RWPE2 (cell line): ENCODE data around the gene TRIL.

ENCODE experiments used
- ATAC-seq: fragments of 200-7000 bp; cut with Tn5 transposase; 3 replicates; pipeline ENCODE4 v1.9.1; 2021; ENCODE audit warnings: low read depth
- DNase-seq: peaks from one replicate; pipeline ENCODE4 v3.0.0-alpha.2; 2020; ENCODE audit warnings: low spot score
- H3K27ac ChIP-seq: fragments of 450-650 bp; 2 replicates; pipeline ENCODE4 v1.5.1; 2017; ENCODE audit warnings: mild to moderate bottlenecking; ENCODE audit not compliant: poor library complexity, severe bottlenecking
- H3K27me3 ChIP-seq: fragments of 250-450 bp; sonication (Bioruptor Pico); 2 replicates; pipeline ENCODE4 v1.5.1; 2021; ENCODE audit warnings: mild to moderate bottlenecking, moderate library complexity; ENCODE audit not compliant: insufficient read depth, poor library complexity, severe bottlenecking
- H3K36me3 ChIP-seq: fragments of 250-450 bp; sonication (Bioruptor Pico); 2 replicates; pipeline ENCODE4 v1.5.1; 2020; ENCODE audit warnings: low read depth, mild to moderate bottlenecking, moderate library complexity
- H3K4me1 ChIP-seq: fragments of 250-450 bp; sonication (Bioruptor Pico); 2 replicates; pipeline ENCODE4 v1.5.1; 2021; ENCODE audit warnings: mild to moderate bottlenecking, moderate library complexity; ENCODE audit not compliant: insufficient read depth, poor library complexity, severe bottlenecking
- H3K4me3 ChIP-seq: fragments of 250-450 bp; sonication (Bioruptor Pico); 2 replicates; pipeline ENCODE4 v1.5.1; 2021; ENCODE audit warnings: mild to moderate bottlenecking, moderate library complexity; ENCODE audit not compliant: severe bottlenecking
- H3K9me3 ChIP-seq: fragments of 250-450 bp; sonication (Bioruptor Pico); 2 replicates; pipeline ENCODE4 v1.5.1; 2021; ENCODE audit warnings: mild to moderate bottlenecking, moderate library complexity; ENCODE audit not compliant: severe bottlenecking
- TF ChIP-seq, protein P1 (sequence below): fragments of 450-650 bp; IDR thresholded peaks from one replicate; pipeline ENCODE4 v1.5.1; 2017; ENCODE audit warnings: mild to moderate bottlenecking, moderate library complexity; ENCODE audit not compliant: poor library complexity, severe bottlenecking

The TRIL gene

DNA sequence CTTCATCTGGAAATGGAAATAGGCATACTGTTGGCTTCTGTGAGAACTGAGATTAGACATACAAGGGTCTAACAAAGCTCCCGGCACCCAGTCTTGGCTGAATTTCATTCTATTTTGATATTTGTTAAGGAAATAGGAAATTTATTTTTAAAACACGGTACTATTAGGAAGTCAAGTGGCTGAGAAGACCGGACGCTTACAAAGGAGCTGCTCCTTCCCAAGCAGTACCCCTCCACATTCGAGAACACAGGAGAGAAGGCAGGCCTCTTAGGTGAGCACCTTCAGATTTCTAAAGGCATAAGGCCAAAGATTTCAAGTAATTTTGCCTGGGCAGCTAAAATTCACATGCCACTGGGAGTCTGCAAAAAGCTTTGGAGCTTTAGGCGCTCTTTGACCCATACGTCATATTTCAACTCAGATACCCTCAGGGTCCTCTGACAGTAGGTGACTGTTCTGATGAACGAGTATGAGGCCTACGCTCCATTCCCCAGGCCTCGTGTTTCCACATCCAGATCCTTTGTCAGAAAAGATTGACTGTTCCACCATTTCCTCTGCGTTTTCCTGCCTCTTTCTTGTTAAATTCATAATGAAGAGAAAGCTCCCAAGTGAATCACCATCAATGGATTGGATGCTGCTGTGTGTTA is 17.3 kb downstream of the TRIL start:
- Histone ChIP-seq H3K36me3 (no peaks in the 10 kb centered on the region), H3K27me3 (no peaks in the 10 kb centered on the region), H3K9me3 (no peaks in the 10 kb centered on the region), H3K27ac (no peak overlapping the region), H3K4me1 (no peaks in the 10 kb centered on the region), H3K4me3 (no peak overlapping the region)
- TF ChIP-seq, protein P1, sequence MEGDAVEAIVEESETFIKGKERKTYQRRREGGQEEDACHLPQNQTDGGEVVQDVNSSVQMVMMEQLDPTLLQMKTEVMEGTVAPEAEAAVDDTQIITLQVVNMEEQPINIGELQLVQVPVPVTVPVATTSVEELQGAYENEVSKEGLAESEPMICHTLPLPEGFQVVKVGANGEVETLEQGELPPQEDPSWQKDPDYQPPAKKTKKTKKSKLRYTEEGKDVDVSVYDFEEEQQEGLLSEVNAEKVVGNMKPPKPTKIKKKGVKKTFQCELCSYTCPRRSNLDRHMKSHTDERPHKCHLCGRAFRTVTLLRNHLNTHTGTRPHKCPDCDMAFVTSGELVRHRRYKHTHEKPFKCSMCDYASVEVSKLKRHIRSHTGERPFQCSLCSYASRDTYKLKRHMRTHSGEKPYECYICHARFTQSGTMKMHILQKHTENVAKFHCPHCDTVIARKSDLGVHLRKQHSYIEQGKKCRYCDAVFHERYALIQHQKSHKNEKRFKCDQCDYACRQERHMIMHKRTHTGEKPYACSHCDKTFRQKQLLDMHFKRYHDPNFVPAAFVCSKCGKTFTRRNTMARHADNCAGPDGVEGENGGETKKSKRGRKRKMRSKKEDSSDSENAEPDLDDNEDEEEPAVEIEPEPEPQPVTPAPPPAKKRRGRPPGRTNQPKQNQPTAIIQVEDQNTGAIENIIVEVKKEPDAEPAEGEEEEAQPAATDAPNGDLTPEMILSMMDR = no peak
- ATAC-seq = no peak
- DNase-seq = no peak

DNA sequence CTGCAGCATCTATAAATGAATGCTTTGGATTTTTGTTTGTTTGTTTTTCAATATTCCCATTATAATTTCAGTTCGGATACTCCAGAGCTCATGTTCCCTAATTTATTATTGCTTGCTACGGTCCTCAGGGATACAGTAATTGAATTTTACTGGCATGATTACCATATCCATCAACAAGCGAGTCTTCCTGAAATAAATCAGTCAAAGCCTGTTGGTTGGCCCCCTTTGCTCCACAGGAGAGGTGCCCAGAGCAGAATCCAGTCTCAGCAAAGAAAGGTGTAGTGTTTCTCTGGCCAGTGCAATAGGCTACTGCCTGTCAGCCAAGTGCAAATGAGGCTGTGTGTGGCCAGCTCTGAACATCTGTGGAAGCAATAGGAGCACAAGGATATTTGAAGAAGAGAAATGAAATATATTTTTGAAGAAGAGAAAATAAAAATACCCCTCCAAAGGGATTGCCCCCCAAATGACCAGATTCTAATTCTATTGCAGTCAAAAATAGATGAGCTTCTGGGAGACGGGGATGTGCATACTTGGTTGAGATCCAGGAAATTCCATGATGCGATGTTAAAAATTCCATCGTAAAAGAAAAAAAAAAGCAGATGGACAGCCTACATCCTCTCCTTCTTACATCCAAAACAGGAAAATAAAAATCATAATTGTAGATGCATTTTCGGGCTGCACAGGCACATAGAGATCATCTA is 18.1 kb downstream of the TRIL start:
- TF ChIP-seq, protein P1 = no peak
- Histone ChIP-seq H3K9me3 (no peaks in the 10 kb centered on the region), H3K4me1 (no peaks in the 10 kb centered on the region), H3K4me3 (no peak overlapping the region), H3K27ac (no peak overlapping the region), H3K36me3 (no peaks in the 10 kb centered on the region), H3K27me3 (no peaks in the 10 kb centered on the region)
- DNase-seq = no peak
- ATAC-seq = no peak

- TF ChIP-seq, protein P1 = no peak
- H3K4me1 ChIP-seq = no peaks in the 10 kb centered on the region
- H3K36me3 ChIP-seq = no peaks in the 10 kb centered on the region
- ATAC-seq (no peak), DNase-seq (no peak)
- no peaks in the 10 kb centered on the region for H3K9me3 ChIP-seq
- H3K4me3 ChIP-seq = no peak overlapping the region
- H3K27ac ChIP-seq = no peak overlapping the region
- H3K27me3 ChIP-seq = no peaks in the 10 kb centered on the region
These were observed 18.8 kb downstream of the TRIL start for GRCh38 chr7:28939367-28939766.

DNA sequence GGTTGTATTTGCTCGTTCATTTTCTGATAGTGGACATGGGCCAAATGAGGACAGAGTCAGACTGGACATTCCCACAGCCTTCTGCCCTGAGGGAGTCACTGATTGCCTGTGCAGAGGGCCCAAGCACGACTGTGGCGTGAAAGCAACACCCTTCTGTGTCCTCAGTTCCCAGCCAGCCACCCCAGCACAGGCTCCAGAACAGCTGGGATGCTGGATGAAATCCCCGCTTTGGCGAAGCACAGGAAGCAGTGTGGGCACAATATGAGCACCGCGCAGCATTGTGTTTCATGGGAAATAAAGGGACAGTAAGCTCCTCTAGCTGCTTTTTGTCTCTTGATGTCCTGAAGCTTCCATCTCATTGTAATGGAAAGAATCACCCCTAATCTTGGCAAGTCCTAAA is 20.5 kb downstream of the TRIL start:
- ATAC-seq (no peak), DNase-seq (no peak)
- Histone ChIP-seq H3K27ac (no peak overlapping the region), H3K9me3 (no peaks in the 10 kb centered on the region), H3K4me3 (no peak overlapping the region), H3K36me3 (no peaks in the 10 kb centered on the region), H3K4me1 (no peaks in the 10 kb centered on the region), H3K27me3 (no peaks in the 10 kb centered on the region)
- TF ChIP-seq, protein P1 = no peak

GRCh38 chr7:28937103-28937502 is 21.0 kb downstream of the TRIL start:
- no peaks in the 10 kb centered on the region for H3K36me3 ChIP-seq
- ATAC-seq = no peak
- H3K4me3 ChIP-seq = no peak overlapping the region
- no peaks in the 10 kb centered on the region for H3K4me1 ChIP-seq
- DNase-seq = no peak
- H3K27ac ChIP-seq = no peak overlapping the region
- no peaks in the 10 kb centered on the region for H3K9me3 ChIP-seq
- TF ChIP-seq, protein P1 = no peak
- H3K27me3 ChIP-seq = no peaks in the 10 kb centered on the region
